ENCODE results near the gene TRIM46.

DNA sequence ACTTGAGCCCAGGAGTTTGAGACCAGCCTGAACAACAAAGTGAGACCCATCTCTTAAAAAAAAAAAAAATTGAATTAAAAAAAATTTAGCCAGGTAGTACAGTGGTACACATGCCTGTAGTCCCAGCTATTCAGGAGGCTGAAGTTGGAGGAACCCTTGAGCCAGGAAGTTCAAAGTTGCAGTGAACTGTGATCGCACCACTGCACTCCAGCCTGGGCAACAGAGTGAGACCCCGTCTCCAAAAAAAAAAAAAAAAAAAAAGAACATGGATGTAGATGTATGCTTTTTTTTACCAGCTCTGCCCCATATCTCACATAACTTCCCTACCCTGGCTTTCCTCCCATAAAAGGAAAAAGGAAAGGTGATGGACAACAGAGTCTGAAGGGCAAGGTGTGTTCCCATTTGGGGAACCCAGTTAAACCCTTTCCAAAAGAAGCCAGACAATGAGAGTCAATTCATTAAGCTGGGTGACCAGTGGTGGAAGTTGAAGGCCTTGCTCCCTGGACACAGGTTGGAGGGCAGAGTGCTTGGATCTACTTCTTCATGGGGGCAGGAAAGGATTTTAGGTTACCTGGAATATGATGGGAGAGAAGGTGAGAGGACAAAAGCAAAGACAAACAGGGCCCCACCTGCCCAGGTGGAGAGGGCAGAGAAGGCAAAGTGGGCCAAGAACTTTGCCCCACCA, 3.4 kb upstream of the TRIM46 start:
- TF ChIP-seq CTCF (conservative IDR thresholded peaks at IDR 0.05; ENCODE audit: low read depth, low read length) (no peak), EZH2 (IDR thresholded peaks at IDR 0.05; ENCODE audit: low read length, unreplicated experiment) (no peak), EZH2phosphoT487 (IDR thresholded peaks at IDR 0.05; ENCODE audit: borderline replicate concordance, low read length) (no peak)

All from PC-3 (cell line).